Transverse colon (tissue), 4 donors: Measurements from ENCODE around the gene ACTG1.

Experiments used
- CTCF ChIP-seq, 5 experiments: fragments of 200-600 bp in 3 of 5; fragments of 450-650 bp in 2 of 5; sonication (generic) in 3 of 5; IDR thresholded peaks; 1 replicate in 2 of 5; 2 replicates in 3 of 5; pipeline ENCODE4 v1.5.1; 2016 to 2017; ENCODE audit warnings: antibody characterized with exemption in 5 of 5, inconsistent platforms in 3 of 5, mild to moderate bottlenecking in 2 of 5, moderate library complexity in 1 of 5
- POLR2AphosphoS5 ChIP-seq, 3 donors: sonication (generic); formaldehyde crosslinking; IDR thresholded peaks; one replicate each; pipeline ENCODE4 v1.6.1; 2016; ENCODE audit warnings: antibody characterized with exemption in 3 of 3

- TF ChIP-seq CTCF (IDR thresholded peaks at IDR 0.05): no peak
- peak in 2 of 3 donors; percentile 12 to 58 for TF ChIP-seq POLR2AphosphoS5 (IDR thresholded peaks at IDR 0.05)
Observed at GRCh38 chr17:81509207-81509971, 3.2 kb downstream of the ACTG1 start.
